Urinary bladder (tissue), 4 donors: Measurements from ENCODE around the gene NIT1. TPM values are rescaled to one million over a fixed set of nuclear protein-coding genes. Genes with fewer than 3 reads are reported as not detected.

ENCODE experiments used
- DNase-seq: peaks from one replicate; pipeline ENCODE4 v3.0.0-alpha.2; 2015; ENCODE audit errors: extremely low spot score
- H3K27ac ChIP-seq: one replicate; pipeline ENCODE4 v1.5.1; 2013; ENCODE audit warnings: low read depth, mild to moderate bottlenecking, moderate library complexity
- H3K36me3 ChIP-seq: one replicate; pipeline ENCODE4 v1.6.1; 2013; ENCODE audit warnings: mild to moderate bottlenecking, moderate library complexity; ENCODE audit not compliant: insufficient read depth
- H3K4me1 ChIP-seq: one replicate; pipeline ENCODE4 v1.6.1; 2013; ENCODE audit warnings: mild to moderate bottlenecking, moderate library complexity; ENCODE audit not compliant: insufficient read depth
- H3K4me3 ChIP-seq: one replicate; pipeline ENCODE4 v1.5.1; 2013; ENCODE audit warnings: low read depth, low read length
- WGBS: extraction: QIAGEN DNeasy Blood & Tissue Kit; methylation state at CpG from one replicate; pipeline ENCODE4 v1.1.7; 2013; 5-methylcytosine and 5-hydroxymethylcytosine counted together
- polyA plus RNA-seq: library from polyadenylated mRNA; stranded (reverse); fragments of 200-250 nt; gene quantifications from one replicate; pipeline ENCODE4 v1.2.3, GENCODE V29; 2013
- total RNA-seq: library from RNA; depleted of rRNA; stranded (reverse); fragments of >200 nt; gene quantifications from one replicate; pipeline ENCODE4 v1.2.3, GENCODE V29; 2014
- donor health status: healthy with polysubstance abuse.
- donor health status: healthy.

The NIT1 gene
- total and polyA plus RNA-seq, 2 donors, result 18.9 to 49.5 TPM

- H3K27ac ChIP-seq, result peak within 1 kb of the TSS; percentile 97
- H3K36me3 ChIP-seq, result peaks cover 3% of the 10 kb centered on the region
- H3K4me3 ChIP-seq, result peak within 1 kb of the TSS; percentile 81
- H3K4me1 ChIP-seq, result no peaks in the 10 kb centered on the region
- WGBS, result under 1% methylated on average over 68 of the region's 68 CpGs
- DNase-seq, result peak; percentile 92
These were observed 14.7 kb downstream of the NIT1 start, which contains the start of gene DEDD for GRCh38 chr1:161132410-161133219. DEDD (minus strand) TSS chr1:161132667; CDS start chr1:161124462, 8,205 bp downstream.

GRCh38 chr1:161133220-161133740 is 15.4 kb downstream of the NIT1 start:
- no peaks in the 10 kb centered on the region for H3K4me1 ChIP-seq
- H3K27ac ChIP-seq, result peak overlapping the region; percentile 97
- 6% methylated on average over 11 of the region's 11 CpGs for WGBS
- H3K36me3 ChIP-seq, result peaks cover 2% of the 10 kb centered on the region
- peak overlapping the region; percentile 81 for H3K4me3 ChIP-seq
- DNase-seq, result no peak

- Histone ChIP-seq H3K27ac (peak overlapping the region; percentile 5), H3K4me3 (no peak overlapping the region), H3K4me1 (no peaks in the 10 kb centered on the region), H3K36me3 (no peaks in the 10 kb centered on the region)
- DNase-seq, result no peak
- 68% methylated on average over 3 of the region's 3 CpGs for WGBS
These were observed 20.0 kb downstream of the NIT1 start for GRCh38 chr1:161137881-161138280.

- DNase-seq, result no peak
- no peak overlapping the region for H3K27ac ChIP-seq
- H3K4me1 ChIP-seq, result no peaks in the 10 kb centered on the region
- 84% methylated on average over 1 of the region's 1 CpG for WGBS
- no peaks in the 10 kb centered on the region for H3K36me3 ChIP-seq
- H3K4me3 ChIP-seq, result no peak overlapping the region
These were observed 20.5 kb downstream of the NIT1 start for GRCh38 chr1:161138431-161138830.

- 28% methylated on average over 1 of the region's 1 CpG for WGBS
- no peak overlapping the region for H3K4me3 ChIP-seq
- H3K36me3 ChIP-seq, result no peaks in the 10 kb centered on the region
- H3K27ac ChIP-seq, result no peak overlapping the region
- no peaks in the 10 kb centered on the region for H3K4me1 ChIP-seq
- DNase-seq, result no peak
These were observed 21.9 kb downstream of the NIT1 start for GRCh38 chr1:161139766-161140165.

GRCh38 chr1:161140755-161141400 is 23.0 kb downstream of the NIT1 start:
- 96% methylated on average over 29 of the region's 29 CpGs for WGBS
- no peaks in the 10 kb centered on the region for H3K4me1 ChIP-seq
- H3K36me3 ChIP-seq, result no peaks in the 10 kb centered on the region
- H3K4me3 ChIP-seq, result no peak overlapping the region
- no peak for DNase-seq
- no peak overlapping the region for H3K27ac ChIP-seq

GRCh38 chr1:161145832-161146231 is 27.9 kb downstream of the NIT1 start:
- DNase-seq, result no peak
- Histone ChIP-seq H3K4me1 (no peaks in the 10 kb centered on the region), H3K4me3 (no peak overlapping the region), H3K36me3 (no peaks in the 10 kb centered on the region), H3K27ac (no peak overlapping the region)
- 82% methylated on average over 3 of the region's 3 CpGs for WGBS

GRCh38 chr1:161153176-161153575 is 35.3 kb downstream of the NIT1 start:
- Histone ChIP-seq H3K27ac (no peak overlapping the region), H3K4me1 (peaks cover 1% of the 10 kb centered on the region), H3K4me3 (peak overlapping the region; percentile 44), H3K36me3 (no peaks in the 10 kb centered on the region)
- no peak for DNase-seq
- WGBS, result 17% methylated on average over 9 of the region's 9 CpGs

GRCh38 chr1:161153682-161154337 is 35.9 kb downstream of the NIT1 start, which contains the start of gene UFC1:
UFC1 (plus strand) TSS chr1:161153978; CDS start chr1:161153998, 20 bp downstream.
- peaks cover 1% of the 10 kb centered on the region for H3K4me1 ChIP-seq
- H3K4me3 ChIP-seq, result peak within 1 kb of the TSS; percentile 44
- peak within 1 kb of the TSS; percentile 78 for H3K27ac ChIP-seq
- WGBS, result under 1% methylated on average over 33 of the region's 33 CpGs
- H3K36me3 ChIP-seq, result no peaks in the 10 kb centered on the region
- DNase-seq, result peak; percentile 85

GRCh38 chr1:161157867-161158266 is 40.0 kb downstream of the NIT1 start:
- no peak overlapping the region for H3K27ac ChIP-seq
- no peak for DNase-seq
- 94% methylated on average over 1 of the region's 1 CpG for WGBS
- H3K4me3 ChIP-seq, result no peak overlapping the region
- H3K36me3 ChIP-seq, result no peaks in the 10 kb centered on the region
- H3K4me1 ChIP-seq, result peaks cover 1% of the 10 kb centered on the region

- Histone ChIP-seq H3K27ac (no peak overlapping the region), H3K4me3 (no peak overlapping the region), H3K36me3 (no peaks in the 10 kb centered on the region), H3K4me1 (peaks cover 1% of the 10 kb centered on the region)
- 72% methylated on average over 9 of the region's 9 CpGs for WGBS
- DNase-seq, result no peak
These were observed 40.6 kb downstream of the NIT1 start for GRCh38 chr1:161158316-161159010.

- H3K4me1 ChIP-seq, result peaks cover 1% of the 10 kb centered on the region
- 1% methylated on average over 60 of the region's 60 CpGs for WGBS
These were observed 41.4 kb downstream of the NIT1 start, which contains the start of gene USP21 for GRCh38 chr1:161159087-161159912. USP21 (plus strand) TSS chr1:161159500; CDS start chr1:161160641, 1,141 bp downstream.

More at GRCh38 chr1:161159087-161159912, 41.4 kb downstream of the NIT1 start, which contains the start of gene USP21:
- Histone ChIP-seq H3K27ac (peak within 1 kb of the TSS; percentile 68), H3K4me3 (peak within 1 kb of the TSS; percentile 94), H3K36me3 (no peaks in the 10 kb centered on the region)
- DNase-seq, result peak; percentile 86
